Measurements from ENCODE around the gene TMEM236. TPM values are rescaled to one million over a fixed set of nuclear protein-coding genes. Genes with fewer than 3 reads are reported as not detected.

TMEM236 gene
- total and polyA plus RNA-seq, 2 of the 4 experiments (the other 2 are of a cell fraction) = not detected

GRCh38 chr10:17811146-17811865, 59.3 kb downstream of the TMEM236 start:
- no peak overlapping the region for H2BK120ac ChIP-seq (ENCODE audit: low read depth, low read length)
- no peak overlapping the region for H3K4ac ChIP-seq (ENCODE audit: low read depth, low read length)
- intact Hi-C loops (cut with micrococcal nuclease) (no loop called here), in situ Hi-C loops (cut with MboI; ENCODE audit: low sequenced_read_pairs) (no loop called here), dilution Hi-C loops (cut with HindIII; ENCODE audit: low sequenced_read_pairs, unreplicated experiment) (no loop called here)
- no peaks in the 10 kb centered on the region for H3K36me3 ChIP-seq (ENCODE audit: control insufficient read depth, insufficient read depth, low read length)
- H2AK9ac ChIP-seq (replicated peaks; ENCODE audit: low read depth, low read length, poor library complexity) = no peak overlapping the region
- no peak overlapping the region for H2BK15ac ChIP-seq (ENCODE audit: low read depth, low read length)
- H3K9me1 ChIP-seq (ENCODE audit: insufficient read depth, low read length) = no peaks in the 10 kb centered on the region
- H3K18ac ChIP-seq (ENCODE audit: low read depth, low read length) = no peak overlapping the region
- no peak overlapping the region for H3K4me2 ChIP-seq (ENCODE audit: low read depth, low read length)
- no peak overlapping the region for H2AK5ac ChIP-seq (ENCODE audit: low read depth, low read length)
- H3K79me1 ChIP-seq (ENCODE audit: low read depth in 1 of 2, low read length in 2 of 2) = no peaks in the 10 kb centered on the region
- H4K5ac ChIP-seq (ENCODE audit: low read depth, low read length) = no peak overlapping the region
- H3K14ac ChIP-seq (replicated peaks; ENCODE audit: low read depth, low read length) = no peak overlapping the region
- no peak overlapping the region for H3K56ac ChIP-seq (ENCODE audit: extremely low read depth, insufficient read depth, low read length)
- WGBS, 2 experiments (ENCODE audit: extremely low coverage in 2 of 2, insufficient read length in 1 of 2) = 100% methylated on average over 1 of the region's 4 CpGs
- no peak overlapping the region for H3K27ac ChIP-seq (ENCODE audit: insufficient read depth, low read length)
- no peaks in the 10 kb centered on the region for H4K20me1 ChIP-seq (ENCODE audit: insufficient read depth, low read length)
- H2AFZ ChIP-seq (replicated peaks; ENCODE audit: low read length, poor library complexity) = no peak overlapping the region
- H3K4me1 ChIP-seq (ENCODE audit: control insufficient read depth, insufficient read depth, low read length) = no peaks in the 10 kb centered on the region
- no peak overlapping the region for H4K91ac ChIP-seq (ENCODE audit: insufficient read depth, low read depth, low read length)
- DNase-seq = no peak
- no peak for TF ChIP-seq NFE2L2 (IDR thresholded peaks at IDR 0.05; ENCODE audit: low read depth, low read length)
- no peak for TF ChIP-seq RAD21 (IDR thresholded peaks at IDR 0.05; ENCODE audit: low read length)
- TF ChIP-seq BHLHE40 (IDR thresholded peaks at IDR 0.05; ENCODE audit: low read depth, low read length) = no peak
- no peak for TF ChIP-seq SMC3 (IDR thresholded peaks at IDR 0.05; ENCODE audit: low read depth, low read length)
- TF ChIP-seq MAZ (IDR thresholded peaks at IDR 0.05; ENCODE audit: borderline replicate concordance, low read depth, low read length) = no peak
- no peak for TF ChIP-seq USF2 (IDR thresholded peaks at IDR 0.05; ENCODE audit: low read depth, low read length)
- TF ChIP-seq CEBPB (IDR thresholded peaks at IDR 0.05; ENCODE audit: low read depth, low read length) = no peak
- TF ChIP-seq ELK1 (IDR thresholded peaks at IDR 0.05; ENCODE audit: borderline replicate concordance, low read depth, low read length) = no peak
- no peak for TF ChIP-seq RFX5 (IDR thresholded peaks at IDR 0.05; ENCODE audit: low read depth, low read length)
- no peak for TF ChIP-seq MAFK (IDR thresholded peaks at IDR 0.05; ENCODE audit: low read depth, low read length)
- no peak for TF ChIP-seq FOS (IDR thresholded peaks at IDR 0.05; ENCODE audit: low read depth, low read length)
- TF ChIP-seq POLR2A (IDR thresholded peaks at IDR 0.05; ENCODE audit: low read depth, low read length) = no peak
- no peak for TF ChIP-seq MXI1 (IDR thresholded peaks at IDR 0.05; ENCODE audit: borderline replicate concordance, low read depth, low read length)
- ChIA-PET POLR2A (ENCODE audit: unreplicated experiment) (no interaction called here), CTCF (no interaction called here)
- H2BK5ac ChIP-seq (ENCODE audit: low read depth, low read length, poor library complexity, severe bottlenecking) = no peak overlapping the region
- no peaks in the 10 kb centered on the region for H3K9me3 ChIP-seq (ENCODE audit: control insufficient read depth, insufficient read depth, low read length)
- no peak overlapping the region for H3K4me3 ChIP-seq (ENCODE audit: insufficient read depth, low read depth, low read length)
- peaks cover 6% of the 10 kb centered on the region for H3K27me3 ChIP-seq (ENCODE audit: control insufficient read depth, insufficient read depth, low read length)
- H3K23ac ChIP-seq (ENCODE audit: low read depth, low read length) = no peak overlapping the region
- H2BK20ac ChIP-seq (ENCODE audit: low read depth, low read length) = no peak overlapping the region
- no peak overlapping the region for H4K8ac ChIP-seq (ENCODE audit: low read depth in 2 of 2, low read length in 2 of 2)
- no peak overlapping the region for H3K9ac ChIP-seq (ENCODE audit: low read depth, low read length)
- BruUV-seq (replicated peaks) = no TSS peak
- no peak for ATAC-seq (ENCODE audit: low read depth)
